ENCODE results near the gene CADM2.
"Not testable (repeated sequence)": the region's sequence is repeated elsewhere in the genome, so short reads cannot be mapped to it uniquely, and the experiment has no call there.

The CADM2 gene

GRCh38 chr3:85481411-85482212 is 522.8 kb downstream of the CADM2 start:
- no peak for DNase-seq (ENCODE audit: low read depth)

- no peak for DNase-seq (ENCODE audit: low read depth)
These were observed 523.4 kb downstream of the CADM2 start for GRCh38 chr3:85482213-85482490.

GRCh38 chr3:85483986-85484385 is 525.2 kb downstream of the CADM2 start:
- no peak for DNase-seq (ENCODE audit: low read depth)

- DNase-seq (ENCODE audit: low read depth), result no peak
These were observed 528.6 kb downstream of the CADM2 start for GRCh38 chr3:85487375-85487774.

GRCh38 chr3:85495602-85496001 is 536.8 kb downstream of the CADM2 start:
- no peak for DNase-seq (ENCODE audit: low read depth)

GRCh38 chr3:85498177-85498576 is 539.4 kb downstream of the CADM2 start:
- no peak for DNase-seq (ENCODE audit: low read depth)

- no peak for DNase-seq (ENCODE audit: low read depth)
These were observed 543.5 kb downstream of the CADM2 start for GRCh38 chr3:85502148-85502875.

- DNase-seq (ENCODE audit: low read depth), result not testable (repeated sequence)
These were observed 545.5 kb downstream of the CADM2 start for GRCh38 chr3:85504129-85504784.

GRCh38 chr3:85504785-85505511 is 546.2 kb downstream of the CADM2 start:
- DNase-seq (ENCODE audit: low read depth), result not testable (repeated sequence)

GRCh38 chr3:85507052-85507451 is 548.3 kb downstream of the CADM2 start:
- DNase-seq (ENCODE audit: low read depth), result not testable (repeated sequence)

GRCh38 chr3:85508659-85509058 is 549.9 kb downstream of the CADM2 start:
- no peak for DNase-seq (ENCODE audit: low read depth)

GRCh38 chr3:85516146-85516545 is 557.4 kb downstream of the CADM2 start:
- DNase-seq (ENCODE audit: low read depth), result no peak

- DNase-seq (ENCODE audit: low read depth), result no peak
These were observed 565.3 kb downstream of the CADM2 start for GRCh38 chr3:85524104-85524503.

- DNase-seq (ENCODE audit: low read depth), result no peak
These were observed 566.5 kb downstream of the CADM2 start for GRCh38 chr3:85525264-85525663.

GRCh38 chr3:85533586-85533985 is 574.8 kb downstream of the CADM2 start:
- no peak for DNase-seq (ENCODE audit: low read depth)

GRCh38 chr3:85535517-85535916 is 576.7 kb downstream of the CADM2 start:
- DNase-seq (ENCODE audit: low read depth), result no peak

GRCh38 chr3:85539232-85539631 is 580.4 kb downstream of the CADM2 start:
- DNase-seq (ENCODE audit: low read depth), result no peak

GRCh38 chr3:85554153-85554552 is 595.4 kb downstream of the CADM2 start:
- no peak for DNase-seq (ENCODE audit: low read depth)

GRCh38 chr3:85560088-85560785 is 601.4 kb downstream of the CADM2 start:
- DNase-seq (ENCODE audit: low read depth), result peak; percentile 81

GRCh38 chr3:85567071-85567676 is 608.4 kb downstream of the CADM2 start:
- peak; percentile 38 for DNase-seq (ENCODE audit: low read depth)

GRCh38 chr3:85570819-85571218 is 612.0 kb downstream of the CADM2 start:
- DNase-seq (ENCODE audit: low read depth), result no peak

Measured in fibroblast of gingiva (primary cell).